SHP77 (cell line): ENCODE results near the gene PIGQ.

ENCODE experiments used
- DNase-seq, 2 experiments: peaks; one replicate each; lab custom pipeline; 2025; lab: John Stamatoyannopoulos, UW

Gene PIGQ

GRCh38 chr16:567373-568256, 2.2 kb upstream of the PIGQ start:
- no peak for DNase-seq

- DNase-seq = no peak
These were observed 1.1 kb upstream of the PIGQ start for GRCh38 chr16:568401-569258.

GRCh38 chr16:572865-573650, 3.3 kb downstream of the PIGQ start:
- no peak for DNase-seq

GRCh38 chr16:574021-574760, 4.4 kb downstream of the PIGQ start:
- no peak for DNase-seq

GRCh38 chr16:575354-576196, 5.8 kb downstream of the PIGQ start:
- no peak for DNase-seq

- no peak for DNase-seq
These were observed 6.5 kb downstream of the PIGQ start for GRCh38 chr16:576197-576822.

GRCh38 chr16:576823-577201, 7.0 kb downstream of the PIGQ start:
- DNase-seq = no peak

GRCh38 chr16:577796-578195, 8.0 kb downstream of the PIGQ start:
- DNase-seq = no peak

- no peak for DNase-seq
These were observed 8.6 kb downstream of the PIGQ start for GRCh38 chr16:578232-578869.

GRCh38 chr16:578870-579405, 9.2 kb downstream of the PIGQ start:
- DNase-seq = peak; percentile 63 to 82

GRCh38 chr16:580141-580945, 10.6 kb downstream of the PIGQ start:
- DNase-seq = no peak

GRCh38 chr16:580946-581498, 11.3 kb downstream of the PIGQ start:
- no peak for DNase-seq

- no peak for DNase-seq
These were observed 12.4 kb downstream of the PIGQ start for GRCh38 chr16:582218-582613.

- DNase-seq = no peak
These were observed 13.0 kb downstream of the PIGQ start for GRCh38 chr16:582614-583331.

- DNase-seq = no peak
These were observed 13.7 kb downstream of the PIGQ start for GRCh38 chr16:583470-583814.

- DNase-seq = peak in 1 of 2 experiments; percentile 57
These were observed 14.2 kb downstream of the PIGQ start for GRCh38 chr16:583815-584591.

- peak in 1 of 2 experiments; percentile 48 for DNase-seq
These were observed 15.6 kb downstream of the PIGQ start for GRCh38 chr16:585351-585750.
